NB4 (cell line): ENCODE results near the gene STMN3.
A peak's percentile ranks its signal among the peaks of the same experiment; 100 is the strongest.
"Not testable (repeated sequence)": the region's sequence is repeated elsewhere in the genome, so short reads cannot be mapped to it uniquely, and the experiment has no call there.

Experiments used
- DNase-seq: peaks from one replicate; pipeline ENCODE4 v3.0.0; 2010; ENCODE audit warnings: low read depth
- H3K4me3 ChIP-seq: one replicate; pipeline ENCODE4 v1.5.1; 2011; ENCODE audit warnings: mild to moderate bottlenecking, low read depth, low read length, moderate library complexity
- CTCF ChIP-seq: IDR thresholded peaks from one replicate; pipeline ENCODE4 v1.5.1; 2012; ENCODE audit warnings: low read depth, low read length
- MYC ChIP-seq: IDR thresholded peaks from 2 replicates; pipeline ENCODE4 v1.6.1; 2011; ENCODE audit warnings: low read depth, low read length
- POLR2A ChIP-seq: IDR thresholded peaks from 2 replicates; pipeline ENCODE4 v1.6.1; 2011; ENCODE audit warnings: mild to moderate bottlenecking; ENCODE audit not compliant: insufficient read length; ENCODE audit errors: extremely low read depth
- TF ChIP-seq, protein P1 (sequence below): IDR thresholded peaks from 2 replicates; pipeline ENCODE4 v1.6.1; 2011; ENCODE audit warnings: low read depth, low read length

STMN3 gene

DNA sequence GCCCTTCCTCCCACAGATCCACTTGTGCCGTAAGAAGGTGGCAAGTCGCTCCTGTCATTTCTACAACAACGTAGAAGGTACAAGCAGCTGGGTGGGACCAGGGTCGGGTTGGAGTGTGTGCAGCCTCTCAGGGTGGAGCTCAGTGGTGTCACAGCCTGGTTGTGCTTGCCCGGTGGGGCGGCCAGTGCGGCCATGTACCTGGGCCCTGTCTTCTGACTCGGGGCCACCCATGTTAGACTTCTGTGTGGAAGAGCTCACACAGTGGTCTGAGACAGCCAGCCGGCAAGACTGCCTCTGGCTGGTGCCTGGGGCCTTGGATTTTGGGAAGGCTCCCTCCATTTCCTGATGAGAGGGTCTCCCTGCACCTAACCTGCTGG is 9.6 kb upstream of the STMN3 start:
- no peak for DNase-seq
- TF ChIP-seq CTCF = no peak
- no peak for TF ChIP-seq POLR2A
- TF ChIP-seq, protein P1, sequence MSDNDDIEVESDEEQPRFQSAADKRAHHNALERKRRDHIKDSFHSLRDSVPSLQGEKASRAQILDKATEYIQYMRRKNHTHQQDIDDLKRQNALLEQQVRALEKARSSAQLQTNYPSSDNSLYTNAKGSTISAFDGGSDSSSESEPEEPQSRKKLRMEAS = no peak
- TF ChIP-seq MYC = no peak
- no peak overlapping the region for H3K4me3 ChIP-seq

- no peak for DNase-seq
- TF ChIP-seq CTCF (no peak), POLR2A (no peak), MYC (no peak)
- TF ChIP-seq, protein P1 = no peak
- no peak overlapping the region for H3K4me3 ChIP-seq
These were observed 9.0 kb upstream of the STMN3 start for GRCh38 chr20:63661959-63662812.

DNA sequence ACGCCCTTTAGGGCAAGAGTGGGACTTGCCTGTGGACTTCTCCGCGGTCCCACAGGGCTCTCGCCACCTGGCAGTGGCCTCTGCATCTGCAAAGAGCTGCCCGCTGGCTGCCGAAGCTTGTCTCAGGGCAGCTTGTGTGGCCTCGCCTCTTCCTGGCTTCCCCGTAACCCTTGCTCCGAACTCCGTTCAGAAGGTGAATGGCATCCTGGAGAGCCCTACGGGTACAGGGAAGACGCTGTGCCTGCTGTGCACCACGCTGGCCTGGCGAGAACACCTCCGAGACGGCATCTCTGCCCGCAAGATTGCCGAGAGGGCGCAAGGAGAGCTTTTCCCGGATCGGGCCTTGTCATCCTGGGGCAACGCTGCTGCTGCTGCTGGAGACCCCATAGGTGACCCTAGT is 7.9 kb upstream of the STMN3 start:
- H3K4me3 ChIP-seq = no peak overlapping the region
- DNase-seq = no peak
- TF ChIP-seq MYC (no peak), CTCF (no peak), POLR2A (no peak)
- TF ChIP-seq, protein P1 = no peak

DNA sequence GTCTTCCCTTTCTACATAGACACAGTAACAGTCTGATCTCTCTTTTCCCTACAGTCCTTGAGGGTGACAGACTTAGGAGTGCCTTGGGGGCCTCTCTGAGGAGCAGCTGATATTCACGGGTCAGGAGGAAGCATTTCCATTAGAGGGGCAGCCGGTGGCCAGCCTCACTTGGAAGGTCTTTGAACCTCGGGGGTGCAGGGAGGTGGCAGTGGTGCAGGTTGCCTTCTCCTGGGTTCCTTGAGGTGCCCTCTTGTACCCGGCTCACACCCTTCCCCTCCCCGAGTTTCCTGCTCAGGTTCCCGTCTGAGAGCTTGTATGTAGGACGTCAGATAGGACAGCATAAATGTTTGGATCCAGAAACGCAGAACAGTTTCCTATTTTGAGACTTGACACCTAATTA is 7.4 kb upstream of the STMN3 start:
- DNase-seq = no peak
- H3K4me3 ChIP-seq = no peak overlapping the region
- TF ChIP-seq, protein P1 = no peak
- TF ChIP-seq MYC (no peak), CTCF (no peak), POLR2A (no peak)

DNA sequence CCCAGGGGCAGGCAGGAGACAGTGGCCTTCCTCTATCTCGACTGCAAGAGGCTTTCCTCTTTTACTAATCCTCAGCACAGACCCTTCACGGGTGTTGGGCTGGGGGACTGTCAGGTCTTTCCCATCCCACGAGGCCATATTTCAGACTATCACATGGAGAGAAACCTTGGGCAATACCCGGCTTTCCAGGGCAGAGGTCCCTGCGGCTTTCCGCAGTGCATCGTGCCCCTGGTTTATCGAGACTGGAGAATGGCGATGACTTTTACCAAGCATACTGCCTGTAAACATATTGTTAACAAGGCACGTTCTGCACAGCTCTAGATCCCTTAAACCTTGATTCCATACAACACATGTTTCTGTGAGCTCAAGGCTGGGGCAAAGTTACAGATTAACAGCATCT is 7.0 kb upstream of the STMN3 start:
- not testable (repeated sequence) for H3K4me3 ChIP-seq, DNase-seq

GRCh38 chr20:63659370-63659769 is 6.1 kb upstream of the STMN3 start:
- DNase-seq = no peak
- TF ChIP-seq CTCF = no peak
- no peak for TF ChIP-seq POLR2A
- TF ChIP-seq MYC = no peak
- TF ChIP-seq, protein P1 = no peak
- H3K4me3 ChIP-seq = peak overlapping the region; percentile 92
